ENCODE results near the gene TGM1.

DNA sequence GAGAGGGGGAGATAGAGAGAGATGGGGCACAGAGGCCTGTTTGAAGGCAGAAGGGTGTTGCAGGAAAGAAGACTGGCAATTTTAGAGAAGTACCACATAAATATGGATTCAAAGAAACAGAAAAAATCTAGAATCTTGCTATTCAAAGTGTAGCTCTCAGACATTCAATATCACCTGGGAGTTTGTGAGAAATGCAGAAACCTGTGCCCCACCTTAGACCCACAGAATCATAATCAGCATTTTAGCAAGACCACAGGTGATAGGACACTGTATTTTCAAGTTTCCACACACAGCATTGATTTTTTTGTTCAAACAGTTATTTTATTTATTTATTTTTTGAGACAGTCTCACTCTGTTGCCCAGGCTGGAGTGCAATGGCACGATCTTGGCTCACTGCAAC lies 34.1 kb downstream of the TGM1 start:
- TF ChIP-seq POLR2A (IDR thresholded peaks at IDR 0.05) (no peak), POLR2AphosphoS5 (IDR thresholded peaks at IDR 0.05) (no peak)
- TF ChIP-seq, protein P1, sequence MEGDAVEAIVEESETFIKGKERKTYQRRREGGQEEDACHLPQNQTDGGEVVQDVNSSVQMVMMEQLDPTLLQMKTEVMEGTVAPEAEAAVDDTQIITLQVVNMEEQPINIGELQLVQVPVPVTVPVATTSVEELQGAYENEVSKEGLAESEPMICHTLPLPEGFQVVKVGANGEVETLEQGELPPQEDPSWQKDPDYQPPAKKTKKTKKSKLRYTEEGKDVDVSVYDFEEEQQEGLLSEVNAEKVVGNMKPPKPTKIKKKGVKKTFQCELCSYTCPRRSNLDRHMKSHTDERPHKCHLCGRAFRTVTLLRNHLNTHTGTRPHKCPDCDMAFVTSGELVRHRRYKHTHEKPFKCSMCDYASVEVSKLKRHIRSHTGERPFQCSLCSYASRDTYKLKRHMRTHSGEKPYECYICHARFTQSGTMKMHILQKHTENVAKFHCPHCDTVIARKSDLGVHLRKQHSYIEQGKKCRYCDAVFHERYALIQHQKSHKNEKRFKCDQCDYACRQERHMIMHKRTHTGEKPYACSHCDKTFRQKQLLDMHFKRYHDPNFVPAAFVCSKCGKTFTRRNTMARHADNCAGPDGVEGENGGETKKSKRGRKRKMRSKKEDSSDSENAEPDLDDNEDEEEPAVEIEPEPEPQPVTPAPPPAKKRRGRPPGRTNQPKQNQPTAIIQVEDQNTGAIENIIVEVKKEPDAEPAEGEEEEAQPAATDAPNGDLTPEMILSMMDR (IDR thresholded peaks at IDR 0.05), result no peak

Data from gastroesophageal sphincter (tissue), 3 donors.